ENCODE results near the gene AKT3.

The AKT3 gene

DNA sequence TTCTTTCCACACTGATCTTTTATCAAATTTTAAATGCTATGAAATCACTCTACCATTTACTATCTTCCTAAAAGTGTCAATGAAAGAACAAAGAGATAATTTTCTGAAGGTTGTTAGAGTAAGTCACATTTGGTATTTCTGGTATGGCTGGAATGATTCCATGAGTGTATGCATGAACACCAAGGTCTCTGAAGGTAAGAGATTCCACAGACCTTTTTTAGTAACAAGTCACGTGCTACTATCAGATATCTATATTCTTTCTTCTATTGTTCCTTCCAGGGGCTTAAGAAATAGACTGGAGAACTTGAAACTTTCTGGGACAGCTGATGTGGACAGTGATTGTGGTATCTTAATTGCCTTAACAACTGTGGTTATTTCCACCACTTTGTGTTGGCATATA, 329.2 kb downstream of the AKT3 start:
- DNase-seq (ENCODE audit: low read depth in 4 of 4, low spot score in 1 of 4) = no peak

DNA sequence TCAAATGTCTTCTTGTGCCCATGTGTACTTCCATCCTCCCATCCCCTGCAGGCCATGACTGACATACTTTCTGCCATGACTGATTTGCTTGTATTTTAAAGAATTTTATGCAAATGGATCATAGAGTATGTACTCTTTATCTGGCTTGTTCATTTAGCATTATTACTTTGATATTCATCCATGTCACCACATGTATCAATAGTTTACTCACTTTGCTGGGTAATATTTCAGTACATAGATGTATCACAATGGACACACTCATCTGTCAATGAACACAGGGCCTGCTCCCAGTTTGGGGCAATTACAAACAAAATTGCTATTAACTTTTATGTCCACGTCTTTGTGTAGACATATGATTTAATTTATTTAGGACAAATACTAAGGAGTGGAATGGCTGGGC, 335.1 kb downstream of the AKT3 start:
- DNase-seq (ENCODE audit: low read depth in 4 of 4, low spot score in 1 of 4) = no peak

DNA sequence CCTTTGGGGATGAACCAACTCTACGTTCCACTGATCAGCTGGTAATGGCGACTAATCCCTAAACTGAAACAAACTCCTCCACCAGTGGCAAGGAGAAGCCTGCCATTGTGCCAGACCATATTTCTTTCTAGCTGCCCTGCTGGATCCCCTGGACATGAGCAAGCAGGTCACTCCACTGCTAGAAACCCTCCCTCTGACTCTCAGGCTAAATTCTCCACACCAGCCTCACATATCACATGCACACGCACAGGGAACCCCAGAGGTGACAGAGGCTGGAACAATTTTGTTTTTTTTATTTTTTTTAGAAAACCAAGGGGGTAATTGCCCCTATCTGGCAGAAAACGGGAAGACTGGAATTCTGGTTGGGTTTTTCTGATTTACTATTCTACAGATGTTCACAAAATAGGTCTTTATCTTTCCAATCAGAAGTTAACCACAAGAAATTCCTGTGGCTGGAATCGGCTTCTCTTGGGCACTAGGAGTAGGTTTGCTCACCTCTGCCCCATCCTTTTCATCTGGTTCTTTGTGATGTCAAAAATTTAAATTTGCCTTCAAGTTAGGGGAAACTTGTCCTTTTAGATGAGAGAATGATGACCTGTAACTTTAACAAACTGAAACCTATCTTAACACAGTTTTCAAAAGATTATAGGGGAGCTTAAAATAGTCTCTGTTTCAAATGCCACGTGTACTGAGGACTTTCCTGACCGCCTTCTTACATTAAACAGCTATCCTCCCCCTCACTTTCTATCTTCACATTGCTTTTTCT, 336.1 kb downstream of the AKT3 start:
- DNase-seq (ENCODE audit: low read depth in 4 of 4, low spot score in 1 of 4) = no peak

DNA sequence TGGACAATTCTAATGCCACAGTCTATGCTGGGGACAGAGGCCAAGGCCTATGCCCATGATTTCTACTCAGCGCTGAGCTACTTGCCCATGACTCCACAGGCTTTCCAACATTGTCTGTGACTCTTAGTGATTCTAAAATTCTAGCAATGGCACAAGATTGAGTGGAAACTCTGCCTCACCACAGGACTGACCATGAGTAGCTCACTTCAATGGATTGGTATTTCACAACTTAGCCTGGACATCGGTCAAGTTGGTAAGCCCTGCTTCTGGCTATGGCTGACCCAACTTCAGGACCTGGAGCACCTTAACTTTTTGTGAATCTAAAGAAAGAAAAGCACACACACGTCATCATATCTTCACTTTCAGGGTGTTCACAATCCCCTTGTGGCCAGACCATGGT, 339.1 kb downstream of the AKT3 start:
- DNase-seq (ENCODE audit: low read depth in 4 of 4, low spot score in 1 of 4) = no peak

DNA sequence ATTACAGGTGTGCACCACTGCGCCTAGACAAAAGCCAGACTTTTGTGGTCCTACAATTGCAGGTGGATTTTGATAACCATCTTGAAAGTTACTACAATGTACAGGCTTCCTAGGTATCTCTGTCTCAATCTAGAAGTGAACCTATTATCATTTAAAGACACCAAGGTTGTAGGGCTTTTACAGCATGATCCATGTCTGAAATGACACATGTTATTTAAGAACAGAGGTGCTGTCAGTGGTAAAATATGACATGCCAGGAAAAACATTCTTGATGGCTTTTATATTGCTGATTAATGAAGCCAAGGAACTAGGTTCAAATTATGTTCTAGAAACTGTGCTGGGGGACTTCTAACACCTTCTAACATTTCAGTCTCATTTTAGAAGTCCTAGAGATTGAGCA, 341.1 kb downstream of the AKT3 start:
- DNase-seq (ENCODE audit: low read depth in 4 of 4, low spot score in 1 of 4) = no peak

DNA sequence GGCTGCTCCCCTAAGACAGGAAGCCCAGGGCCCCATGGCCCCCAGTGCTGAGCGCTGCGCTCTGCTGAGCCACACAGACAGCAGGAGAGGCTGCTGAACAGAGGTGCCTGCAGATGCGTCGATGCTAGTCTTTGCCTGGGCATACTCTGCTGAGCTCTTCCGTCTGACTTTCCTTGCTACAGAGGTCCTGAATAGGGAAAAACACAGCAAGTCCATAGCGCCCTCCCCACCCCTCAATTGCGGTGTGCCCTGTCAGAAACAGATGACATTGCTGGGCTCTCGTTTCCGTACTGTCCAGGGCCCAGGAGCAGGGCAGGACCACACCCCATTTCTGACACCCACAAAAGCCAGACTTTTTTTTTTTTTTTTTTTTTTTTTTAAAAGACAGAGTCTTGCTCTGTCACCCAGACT, 341.7 kb downstream of the AKT3 start:
- no peak for DNase-seq (ENCODE audit: low read depth in 4 of 4, low spot score in 1 of 4)

DNA sequence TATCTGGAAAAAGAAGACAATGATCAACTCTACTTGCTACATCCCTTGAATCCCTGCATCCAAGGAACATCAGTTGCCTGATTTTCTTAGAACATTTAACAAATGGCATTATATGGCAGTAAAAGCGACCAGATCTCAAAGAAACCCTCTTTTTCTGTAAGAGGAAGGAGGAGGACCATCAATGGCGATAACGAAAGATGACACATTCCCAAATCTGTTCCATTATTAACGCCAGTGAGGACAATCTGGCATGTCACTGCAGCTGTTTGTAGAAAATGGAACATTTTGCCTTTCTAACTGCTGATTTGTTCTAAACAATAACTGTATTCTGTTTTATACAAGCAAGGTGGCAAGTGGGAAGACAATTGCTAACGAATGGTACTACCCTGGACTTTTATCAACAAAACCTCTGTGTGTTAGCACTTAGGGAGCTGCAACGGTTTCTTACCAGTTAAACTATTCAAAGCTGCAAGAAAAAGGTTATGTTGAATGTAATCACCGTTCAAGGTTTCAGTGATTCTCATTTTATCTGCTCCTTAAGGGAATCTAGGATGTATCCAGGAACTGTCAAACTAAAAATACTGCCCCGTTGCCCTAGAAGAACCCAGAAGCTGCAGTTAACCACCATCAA, 342.3 kb downstream of the AKT3 start:
- DNase-seq (ENCODE audit: low read depth in 4 of 4, low spot score in 1 of 4) = no peak

DNA sequence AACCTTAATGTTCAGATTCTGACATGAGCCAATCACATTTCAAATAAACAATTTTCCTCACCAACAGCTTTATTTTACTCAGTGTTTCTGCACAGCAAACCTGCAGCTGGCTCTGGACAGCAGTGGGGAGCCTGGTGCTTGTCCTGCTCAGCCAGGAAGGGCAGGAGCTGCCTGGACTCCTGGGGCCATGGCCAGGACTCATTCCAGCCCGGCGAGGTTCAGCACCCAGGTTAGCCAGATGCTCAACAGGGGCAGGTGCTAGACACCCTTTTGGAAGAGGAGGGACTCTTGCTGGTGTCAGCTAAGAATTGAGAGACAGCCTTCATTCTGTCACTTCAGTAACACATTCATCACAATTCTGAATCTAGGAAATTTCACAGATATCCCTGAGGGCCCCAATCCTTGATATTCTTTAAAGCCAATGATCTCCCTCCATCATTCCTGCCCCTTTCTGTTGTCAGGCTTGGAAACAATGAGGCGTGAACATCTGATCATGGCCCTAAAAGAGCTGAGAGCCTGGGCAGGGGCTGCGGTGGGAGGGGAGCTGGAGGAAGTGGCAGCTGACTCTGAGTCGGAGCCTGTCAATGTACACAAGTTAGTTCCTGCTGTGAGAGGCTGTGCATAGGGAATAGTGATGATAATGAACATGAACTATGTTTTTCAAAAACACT, 342.9 kb downstream of the AKT3 start:
- DNase-seq (ENCODE audit: low read depth in 4 of 4, low spot score in 1 of 4) = no peak

DNA sequence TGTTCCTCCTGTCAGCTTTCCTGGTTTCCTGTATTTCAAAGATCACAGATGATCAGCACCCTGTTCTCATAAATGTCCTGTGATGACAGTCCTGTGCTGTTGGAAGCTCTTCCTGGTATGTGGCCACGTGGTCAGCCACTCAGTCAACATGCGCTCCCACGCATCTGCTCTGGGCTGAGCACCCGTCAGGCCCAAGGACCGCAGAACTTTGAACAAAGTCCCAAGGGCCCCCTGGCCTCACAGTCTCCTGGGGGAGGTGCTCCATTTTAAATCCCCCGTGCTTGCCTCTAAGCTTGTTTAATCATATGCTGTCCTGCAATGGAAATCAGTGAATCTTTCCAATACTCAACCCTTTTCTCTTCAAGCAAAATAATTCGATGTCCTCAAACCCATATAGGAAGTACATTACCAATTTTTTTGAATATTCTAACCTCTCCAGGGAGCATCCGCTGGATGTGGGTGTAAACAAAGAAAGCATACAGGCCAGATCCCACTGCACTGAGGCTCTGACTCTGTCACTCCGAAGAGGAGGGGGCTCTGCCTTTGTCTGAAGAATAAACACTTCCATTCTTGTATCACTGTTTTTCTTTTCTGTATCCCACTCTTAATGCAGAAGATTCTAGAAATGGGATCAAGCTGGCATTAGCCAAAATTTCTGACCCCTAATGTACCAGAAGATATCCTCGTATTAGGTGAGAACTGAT, 343.9 kb downstream of the AKT3 start:
- DNase-seq (ENCODE audit: low read depth in 4 of 4, low spot score in 1 of 4) = no peak

DNA sequence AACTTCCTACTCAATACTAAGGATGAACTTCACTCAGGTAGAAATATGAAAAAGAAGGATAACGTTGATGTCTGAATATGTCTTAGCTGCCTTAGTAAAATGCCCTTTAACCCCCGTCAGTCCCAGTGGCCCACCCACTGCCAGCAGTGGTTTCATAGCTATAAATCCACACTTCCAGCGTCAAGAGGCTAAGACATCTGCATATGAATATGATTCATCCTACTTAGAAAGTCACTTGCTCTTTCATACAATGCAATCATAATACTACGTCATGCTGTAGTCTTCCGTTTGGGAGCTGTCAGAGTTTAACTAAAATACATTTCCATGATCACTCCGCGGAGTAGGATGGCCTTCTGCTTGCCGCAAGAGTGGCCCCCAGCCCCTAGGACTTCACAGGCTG, 346.9 kb downstream of the AKT3 start:
- no peak for DNase-seq (ENCODE audit: low read depth in 4 of 4, low spot score in 1 of 4)

DNA sequence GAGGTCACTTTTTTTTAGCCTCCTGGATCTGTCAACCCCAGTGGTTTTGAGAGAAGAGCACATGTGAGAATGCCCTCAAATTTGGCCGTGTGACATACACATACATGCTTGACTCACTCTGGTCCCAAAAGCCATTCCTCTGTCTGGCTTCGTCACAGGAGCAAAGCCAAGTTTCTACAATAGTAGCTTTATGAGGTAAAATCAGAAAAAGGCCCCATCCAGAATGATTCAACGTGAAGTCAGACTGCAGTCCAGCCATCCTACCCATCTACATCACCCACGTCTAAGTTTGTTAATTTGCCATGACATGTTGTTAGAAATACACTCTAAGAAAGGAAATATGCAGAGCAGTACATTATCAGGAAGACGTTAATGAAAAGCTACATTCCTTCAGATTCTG, 349.0 kb downstream of the AKT3 start:
- no peak for DNase-seq (ENCODE audit: low read depth in 4 of 4, low spot score in 1 of 4)

DNA sequence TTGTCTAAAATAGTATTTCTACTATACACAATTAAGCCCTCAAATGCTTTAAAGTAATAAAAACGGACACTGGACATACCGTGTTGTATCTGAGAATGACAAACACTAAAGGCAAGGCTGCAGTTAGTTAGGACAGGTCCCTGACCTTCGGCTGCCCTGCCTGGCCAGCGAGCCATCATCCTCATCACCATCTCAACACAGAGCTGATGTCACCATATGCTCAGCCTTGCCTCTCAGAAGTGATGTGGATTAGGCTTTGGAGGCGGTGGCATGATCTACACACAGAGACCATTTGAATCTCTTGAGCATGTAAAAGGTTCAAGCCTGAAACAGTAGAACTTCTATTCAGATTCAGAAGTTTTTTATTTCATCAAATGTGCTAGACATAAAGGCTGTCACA, 349.5 kb downstream of the AKT3 start:
- no peak for DNase-seq (ENCODE audit: low read depth in 4 of 4, low spot score in 1 of 4)

DNA sequence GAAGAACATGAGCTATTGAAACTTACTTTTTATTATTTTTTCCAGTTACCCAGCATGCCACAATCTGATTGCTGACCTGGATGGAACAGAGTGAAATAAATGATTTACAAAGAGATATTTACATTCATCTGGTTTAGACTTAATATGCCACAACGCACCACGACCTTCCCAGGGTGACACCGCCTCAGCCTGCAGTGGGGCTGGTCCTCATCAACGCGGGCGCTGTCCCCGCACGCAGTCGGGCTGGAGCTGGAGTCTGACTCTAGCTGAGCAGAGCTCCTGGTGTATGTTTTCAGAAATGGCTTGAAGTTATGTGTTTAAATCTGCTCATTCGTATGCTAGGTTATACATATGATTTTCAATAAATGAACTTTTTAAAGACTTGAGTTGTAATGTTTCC, 350.3 kb downstream of the AKT3 start:
- no peak for DNase-seq (ENCODE audit: low read depth in 4 of 4, low spot score in 1 of 4)

DNA sequence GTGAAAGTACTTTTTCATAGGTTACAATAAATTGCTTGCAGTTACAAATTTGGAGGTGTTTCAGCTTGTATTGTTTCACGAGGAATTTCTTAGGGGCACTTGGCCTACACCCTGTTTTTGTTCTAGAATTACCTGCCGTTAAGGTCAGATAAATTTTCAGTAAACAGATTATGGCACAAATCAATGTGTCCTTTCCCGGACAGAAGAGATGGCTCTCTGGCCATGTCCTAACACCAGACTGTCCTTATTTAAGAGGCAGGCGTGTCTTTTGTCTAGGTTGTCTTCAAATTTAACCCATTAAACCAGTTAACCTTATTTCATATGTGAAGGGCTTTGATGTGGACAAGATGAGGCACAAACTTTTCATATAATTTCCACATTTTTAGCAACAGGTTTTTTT, 350.8 kb downstream of the AKT3 start:
- no peak for DNase-seq (ENCODE audit: low read depth in 4 of 4, low spot score in 1 of 4)

DNA sequence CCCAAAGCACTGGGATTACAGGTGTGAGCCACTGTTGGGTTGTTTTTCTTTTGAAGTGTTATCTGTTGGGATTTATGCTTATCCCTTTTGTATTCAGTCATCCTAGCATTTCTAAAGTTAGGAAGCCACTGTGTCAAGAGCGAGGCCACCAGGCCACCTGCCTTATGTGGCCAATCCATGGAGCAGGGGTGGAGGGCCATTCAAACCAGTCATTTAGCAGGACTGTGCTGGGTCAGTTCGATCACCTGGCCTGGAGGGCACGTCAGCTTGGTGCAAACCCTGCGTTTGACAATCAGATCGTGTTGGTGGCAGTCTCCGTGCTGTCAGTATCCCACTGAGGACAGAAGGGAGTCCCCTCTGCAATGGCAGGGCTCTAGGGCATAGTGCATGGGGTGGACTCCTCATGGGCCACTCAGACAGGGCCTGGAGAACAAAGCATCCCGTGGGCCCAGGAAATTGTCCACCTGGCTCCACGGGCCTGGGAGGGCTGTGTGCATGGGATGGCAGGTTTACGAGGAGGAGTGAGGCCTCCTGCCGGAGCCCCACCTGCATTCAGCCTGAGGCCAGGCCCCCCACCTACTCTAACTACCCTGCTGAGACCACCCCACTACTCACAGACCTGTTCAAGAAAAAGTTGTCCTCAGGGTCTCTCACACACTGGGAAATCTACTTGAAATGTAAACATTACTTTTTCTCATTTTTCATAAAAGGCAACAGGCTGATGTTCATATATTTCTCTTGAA, 351.9 kb downstream of the AKT3 start:
- no peak for DNase-seq (ENCODE audit: low read depth in 4 of 4, low spot score in 1 of 4)

DNA sequence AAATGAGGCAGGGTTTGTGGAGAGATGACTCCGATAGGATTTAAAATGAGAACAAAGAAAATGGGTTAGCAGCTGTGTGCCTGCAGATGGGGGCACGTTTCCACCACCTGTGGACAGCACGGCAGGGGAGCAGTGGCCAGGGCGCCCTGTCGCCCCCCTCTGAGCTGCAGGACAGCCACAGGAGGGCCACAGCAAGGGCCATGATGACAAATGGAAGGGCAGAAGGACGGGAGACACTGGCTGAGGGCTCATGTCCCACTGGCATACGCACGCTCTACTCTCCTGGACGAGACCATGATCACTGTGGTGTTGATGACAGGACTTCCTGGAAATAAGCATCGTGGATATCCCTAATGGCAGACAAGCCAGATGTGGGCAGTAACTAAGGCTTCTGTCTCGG, 353.2 kb downstream of the AKT3 start:
- DNase-seq (ENCODE audit: low read depth in 4 of 4, low spot score in 1 of 4) = no peak

DNA sequence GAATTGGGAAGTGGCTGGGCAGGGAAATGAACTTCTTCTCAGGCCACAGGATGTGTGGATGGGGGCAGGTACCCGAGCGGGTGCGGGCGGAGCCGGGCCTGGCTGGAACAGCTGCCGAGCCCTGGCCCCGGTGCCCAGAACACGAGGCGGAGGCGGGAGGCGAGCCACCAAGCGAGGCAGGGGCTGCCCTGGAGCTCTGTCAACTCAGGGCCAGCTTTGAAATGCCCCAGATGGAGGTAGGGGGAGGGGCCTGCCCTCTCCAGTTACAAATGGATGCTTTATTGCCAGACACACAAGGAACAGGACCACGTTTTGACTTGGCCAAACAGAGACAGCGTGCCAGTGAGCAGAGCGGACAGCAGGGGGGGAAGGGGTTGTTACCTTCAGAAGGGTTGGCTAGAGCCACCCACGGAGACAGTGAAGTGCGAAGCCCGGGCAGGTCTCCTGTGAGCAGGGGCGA, 353.8 kb downstream of the AKT3 start:
- no peak for DNase-seq (ENCODE audit: low read depth in 4 of 4, low spot score in 1 of 4)

DNA sequence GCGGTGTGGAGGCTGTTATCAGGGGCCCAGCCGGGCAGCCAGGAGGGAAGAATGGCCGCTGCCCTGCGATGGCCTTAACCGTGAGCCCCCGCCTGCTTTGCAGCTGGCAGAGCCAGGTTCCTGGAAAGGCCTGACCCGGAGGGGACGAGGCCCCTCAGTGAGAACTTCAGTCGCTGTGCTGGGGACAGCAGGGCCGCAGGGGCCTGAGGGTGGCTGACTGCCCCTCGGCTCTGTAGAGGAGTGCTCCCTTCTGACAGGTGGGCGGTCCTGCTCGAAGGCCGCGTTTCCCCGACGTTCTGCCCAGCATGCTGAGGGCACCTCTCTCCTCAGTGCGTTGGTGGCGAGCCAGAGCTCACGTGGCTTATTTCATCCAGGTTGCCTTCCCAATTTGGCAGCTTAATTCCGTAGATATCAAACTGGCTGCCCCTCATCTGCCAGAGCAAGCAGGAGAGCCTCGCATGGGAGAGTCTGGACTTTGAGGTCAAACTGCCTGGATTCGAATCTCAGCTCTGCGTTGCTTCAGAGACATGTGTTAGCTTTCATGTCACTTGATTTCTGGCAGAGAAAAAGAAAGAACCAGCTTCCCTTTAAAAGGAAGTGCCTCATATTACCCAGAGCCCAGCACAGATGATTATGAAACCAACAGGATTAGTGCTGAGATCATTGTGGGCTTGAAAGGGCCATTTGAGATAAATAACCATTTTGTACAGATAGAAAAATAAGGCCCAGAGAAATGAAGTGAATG, 354.4 kb downstream of the AKT3 start:
- no peak for DNase-seq (ENCODE audit: low read depth in 4 of 4, low spot score in 1 of 4)

DNA sequence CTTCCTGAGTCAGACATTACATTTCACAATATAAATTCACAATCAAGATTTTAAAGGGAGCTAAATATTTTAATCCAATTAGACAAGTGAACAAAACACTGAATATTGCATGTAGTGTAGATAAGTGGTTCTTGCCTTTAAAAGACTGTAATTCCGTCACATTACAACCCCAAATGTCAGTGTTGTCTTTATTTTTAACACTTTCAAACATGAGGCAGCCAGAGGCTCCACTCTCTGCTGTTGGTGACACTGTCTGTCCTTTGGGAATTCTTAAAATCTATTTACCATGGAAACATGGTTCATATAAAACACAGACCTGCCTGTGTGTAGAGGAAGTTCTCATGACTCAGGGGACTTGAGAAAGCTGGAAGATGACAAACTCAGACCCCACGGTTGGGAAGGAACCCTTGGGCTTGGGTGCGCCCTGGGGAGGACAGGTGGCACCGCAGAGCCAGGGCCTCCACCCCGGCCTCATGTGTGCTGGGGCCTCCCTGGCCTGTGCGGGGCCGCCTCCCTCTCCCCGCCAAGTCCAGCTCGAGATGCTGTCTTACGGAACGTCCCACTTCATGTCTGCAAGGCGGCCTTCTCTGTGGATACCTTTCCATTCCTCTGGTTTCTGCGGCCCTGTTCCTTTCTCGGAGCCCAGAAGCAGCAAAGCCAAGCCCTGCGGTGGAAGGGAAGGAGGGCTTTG, 355.2 kb downstream of the AKT3 start:
- no peak for DNase-seq (ENCODE audit: low read depth in 4 of 4, low spot score in 1 of 4)

All from stimulated activated CD4-positive, alpha-beta T cell treated with anti-CD3 and anti-CD28 coated beads, Interleukin-1b, Interleukin-23, amount 100 ng/mL, for 24 hours (primary cell).